HG03097 (cell line): ENCODE results near the gene TMEM239.
"Not testable (repeated sequence)": the region's sequence is repeated elsewhere in the genome, so short reads cannot be mapped to it uniquely, and the experiment has no call there.

ENCODE experiments used
- ATAC-seq: cut with Tn5 transposase; IDR thresholded peaks from one replicate; pipeline ENCODE4 v1.9.1; 2021; ENCODE audit not compliant: unreplicated experiment, low FRiP score

TMEM239 gene

DNA sequence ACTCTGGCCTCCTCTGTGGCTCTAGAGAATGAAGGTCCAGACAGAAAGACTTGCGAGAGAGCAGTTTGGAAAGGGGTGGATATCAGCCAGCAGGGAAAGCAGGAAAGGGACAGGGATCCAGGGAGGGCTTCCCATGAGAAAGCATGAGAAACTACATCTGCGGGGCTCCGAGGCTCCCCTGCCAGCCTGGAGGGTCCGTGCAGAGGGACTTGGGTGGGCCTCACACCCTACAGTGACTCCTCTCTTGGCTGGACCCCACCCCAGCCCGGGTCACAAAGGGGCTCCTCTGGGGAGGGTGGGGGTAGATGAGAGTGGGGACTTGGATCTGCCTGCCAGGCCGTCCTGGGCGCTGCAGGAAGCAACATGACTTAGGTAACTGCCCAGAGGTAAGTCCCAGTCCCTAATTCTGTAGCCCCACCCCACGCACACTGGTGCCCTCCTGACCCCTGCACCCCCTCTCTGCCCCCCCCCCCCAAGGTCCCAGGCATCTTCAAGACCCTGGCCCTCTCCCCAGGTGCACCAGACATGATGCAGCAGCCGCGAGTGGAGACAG is at the start of gene TMEM239:
TMEM239 (plus strand) TSS at position 335 of the 553 bp plus-strand sequence; CDS start at position 526, 191 bp downstream.
- no peak for ATAC-seq

DNA sequence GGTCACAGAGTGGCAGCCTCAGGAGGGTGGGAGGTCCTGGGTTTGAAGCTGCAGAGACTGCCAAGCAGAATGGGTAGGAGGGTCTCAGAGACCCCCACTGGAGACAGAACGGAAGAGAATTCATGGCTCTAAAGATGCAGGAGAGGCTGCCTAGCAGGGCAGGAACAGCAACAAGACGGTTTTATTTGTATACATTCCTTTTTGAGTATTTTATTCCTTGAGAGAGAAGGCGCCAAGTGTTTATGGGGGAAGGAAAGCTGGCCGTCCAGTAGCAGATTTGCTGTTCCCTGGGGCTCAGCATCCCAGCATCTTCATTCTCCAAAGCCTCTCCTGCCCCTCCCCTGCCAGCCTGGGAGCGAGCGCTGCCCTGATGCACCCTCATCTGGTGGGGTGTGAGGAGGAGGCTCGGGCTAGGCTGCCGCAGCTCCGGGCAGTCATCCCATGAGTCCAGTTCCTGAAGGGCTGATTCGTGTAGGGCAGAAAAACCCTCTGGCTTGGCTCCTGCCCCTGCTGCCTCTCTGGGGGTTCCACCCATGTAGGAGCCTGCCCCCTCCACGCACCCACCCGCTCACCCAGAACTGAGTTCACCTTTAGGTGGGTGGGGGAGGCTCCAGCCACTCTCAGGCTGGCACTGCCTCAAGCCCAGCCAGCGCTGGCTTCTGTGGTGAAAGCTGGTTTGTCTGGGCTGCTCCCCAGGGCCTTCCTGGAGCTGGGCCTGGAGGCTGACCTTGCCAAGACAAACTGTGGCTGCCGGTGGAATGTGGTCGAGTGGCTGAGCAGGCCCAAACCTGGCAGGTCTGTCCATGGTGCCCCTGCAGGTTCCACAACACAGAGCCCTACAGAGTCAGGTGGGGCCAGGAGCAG is 48.2 kb upstream of the TMEM239 start:
- ATAC-seq = no peak

DNA sequence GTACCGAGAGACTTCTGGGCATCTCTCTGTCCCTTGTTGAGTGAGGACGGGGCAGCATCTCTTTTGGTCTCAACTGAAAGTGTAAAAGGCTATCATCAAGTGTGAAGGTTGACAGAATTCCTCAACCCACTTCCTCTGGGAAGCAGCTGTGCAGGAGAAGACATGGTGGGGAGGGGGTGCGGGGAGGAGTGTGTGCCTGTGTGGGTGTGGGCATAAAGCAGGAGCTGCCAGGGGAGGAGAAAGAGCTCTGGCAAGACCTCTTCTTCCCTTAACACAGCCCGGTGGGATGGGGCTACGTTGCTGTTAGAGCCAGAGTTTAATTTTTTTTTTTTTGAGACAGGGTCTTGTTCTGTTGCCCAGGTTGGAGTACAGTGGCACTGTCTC is 47.5 kb upstream of the TMEM239 start:
- no peak for ATAC-seq

DNA sequence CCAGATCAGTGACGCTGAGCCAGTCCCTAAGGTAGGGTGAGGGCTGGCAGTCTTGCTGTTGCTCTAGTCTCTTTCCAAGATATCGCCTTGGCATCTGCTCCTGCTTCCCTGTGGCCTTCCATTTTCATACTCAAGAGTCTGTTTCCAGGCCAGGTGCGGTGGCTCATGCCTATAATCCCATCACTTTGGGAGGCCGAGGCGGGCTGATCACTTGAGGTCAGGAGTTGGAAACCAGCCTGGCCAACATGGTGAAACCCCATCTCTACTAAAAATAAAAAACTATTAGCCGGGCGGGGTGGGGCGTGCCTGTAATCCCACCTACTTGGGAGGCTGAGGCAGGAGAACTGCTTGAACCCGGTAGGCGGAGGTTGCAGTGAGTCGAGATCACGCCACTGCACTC is 46.1 kb upstream of the TMEM239 start:
- not testable (repeated sequence) for ATAC-seq

DNA sequence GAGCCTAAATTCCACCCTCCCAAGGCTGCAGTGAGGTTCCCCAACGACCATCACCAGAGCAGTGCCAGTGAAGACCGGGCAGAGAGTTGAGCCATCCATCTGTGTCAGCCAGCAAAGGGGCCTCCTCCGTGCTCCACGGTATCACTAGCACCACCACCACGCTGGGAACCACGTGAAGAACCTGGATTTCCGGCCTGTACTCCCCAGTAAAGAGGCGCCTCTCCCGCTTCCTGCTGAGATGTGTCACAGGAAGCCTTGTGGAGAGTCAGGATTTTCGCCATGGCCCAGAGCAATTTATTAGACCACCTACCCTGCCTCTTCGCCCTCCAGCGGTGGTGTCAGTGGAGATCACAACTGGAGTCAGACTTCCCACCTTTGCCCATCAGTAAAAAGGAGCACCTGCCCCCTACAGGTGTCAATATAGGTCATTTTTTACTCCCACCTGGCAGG is 44.5 kb upstream of the TMEM239 start:
- ATAC-seq = no peak

DNA sequence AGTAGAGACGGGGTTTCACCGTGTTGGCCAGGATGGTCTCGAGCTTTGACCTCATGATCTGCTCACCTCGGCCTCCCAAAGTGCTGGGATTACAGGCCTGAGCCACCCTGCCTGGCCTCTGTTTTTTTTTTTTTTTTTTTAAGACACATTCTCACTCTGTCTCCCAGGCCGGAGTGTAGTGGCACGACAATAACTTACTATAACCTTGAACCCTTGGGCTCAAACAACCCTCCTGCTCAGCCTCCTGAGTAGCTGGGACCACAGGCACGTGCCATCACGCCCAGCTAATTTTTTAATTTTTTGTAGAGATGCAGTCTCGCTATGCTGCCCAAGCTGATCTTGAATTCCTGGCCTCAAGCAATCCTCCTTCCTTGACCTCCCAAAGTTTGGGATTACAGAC is 42.4 kb upstream of the TMEM239 start:
- no peak for ATAC-seq

- no peak for ATAC-seq
Observed at GRCh38 chr20:2775139-2775538, 41.0 kb upstream of the TMEM239 start.

GRCh38 chr20:2778602-2779321 is 37.4 kb upstream of the TMEM239 start:
- no peak for ATAC-seq

GRCh38 chr20:2780948-2781347 is 35.2 kb upstream of the TMEM239 start:
- no peak for ATAC-seq

GRCh38 chr20:2783908-2784566 is 32.1 kb upstream of the TMEM239 start:
- no peak for ATAC-seq

GRCh38 chr20:2793471-2793870 is 22.7 kb upstream of the TMEM239 start:
- no peak for ATAC-seq

DNA sequence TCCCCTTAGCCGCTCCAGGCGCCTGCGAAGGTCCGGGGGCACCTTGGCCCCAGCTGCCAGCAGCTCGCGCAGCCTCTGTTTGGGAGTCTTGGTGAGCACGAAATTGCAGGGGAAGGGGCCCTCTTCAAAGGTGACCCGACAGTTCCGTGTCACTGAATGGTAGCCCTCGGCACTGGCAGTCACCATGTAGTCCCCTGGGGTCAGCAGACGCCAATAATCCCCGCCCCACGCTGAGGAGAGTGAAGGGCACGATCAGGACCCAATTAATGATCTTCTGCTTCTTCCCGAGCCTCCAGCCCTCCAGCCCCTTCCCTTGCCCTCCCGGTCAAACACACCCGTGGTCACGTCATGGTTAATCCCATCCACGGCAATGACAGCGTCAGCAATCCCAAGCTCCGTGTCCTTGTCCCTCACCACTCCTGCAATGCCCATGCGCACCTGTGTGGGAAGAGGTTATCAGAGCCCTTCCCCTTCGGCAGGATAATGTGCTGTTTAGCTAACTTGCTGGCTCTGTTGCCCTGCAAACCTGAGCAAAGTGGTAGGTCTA is 21.9 kb upstream of the TMEM239 start:
- no peak for ATAC-seq

DNA sequence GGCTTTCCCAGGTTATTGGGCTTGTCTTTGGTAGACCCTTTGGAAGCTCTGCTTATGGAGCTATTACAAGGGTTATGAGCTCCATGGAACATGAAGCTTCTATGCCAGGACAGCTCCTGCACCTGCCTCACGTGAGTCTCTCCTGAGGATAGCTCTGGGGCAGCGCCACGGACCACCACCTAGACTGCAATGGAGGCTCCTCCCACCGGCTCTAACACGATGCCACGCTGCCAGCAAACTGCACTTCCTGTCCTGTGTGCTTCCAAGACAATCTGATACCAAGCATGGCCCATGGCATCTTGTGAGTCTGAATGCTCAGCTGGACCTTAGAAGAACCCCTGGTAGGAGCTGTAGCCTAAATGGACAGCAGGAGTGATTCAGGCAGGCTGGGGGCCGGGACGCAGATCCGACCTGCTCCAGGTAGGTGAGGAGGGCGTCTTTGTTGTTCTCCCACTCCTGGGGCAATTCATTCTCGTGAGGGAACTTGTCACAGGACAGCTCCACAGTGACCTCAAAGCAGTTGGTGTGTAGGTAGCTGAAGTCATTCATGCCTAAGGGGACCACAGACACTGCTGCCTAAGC is 21.2 kb upstream of the TMEM239 start:
- no peak for ATAC-seq

DNA sequence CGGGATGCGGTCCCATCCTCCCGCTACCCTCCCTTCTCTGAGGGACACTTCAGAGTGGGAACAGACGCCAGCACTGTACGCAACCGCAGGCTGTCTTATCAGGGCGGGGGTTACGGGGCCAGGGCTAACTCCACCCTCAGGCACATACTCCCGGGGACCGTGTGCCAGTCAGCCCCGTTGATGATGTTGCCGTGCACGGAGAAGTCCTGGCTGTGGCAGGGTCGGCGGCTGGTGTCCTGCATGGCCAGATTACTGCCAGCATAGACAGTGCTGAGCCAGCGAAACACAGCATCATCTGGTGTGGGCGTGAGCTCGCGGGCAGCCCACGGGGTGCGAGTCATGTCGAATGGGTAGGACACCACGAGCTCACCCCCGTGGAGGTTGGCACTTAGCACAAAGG is 20.7 kb upstream of the TMEM239 start:
- no peak for ATAC-seq

DNA sequence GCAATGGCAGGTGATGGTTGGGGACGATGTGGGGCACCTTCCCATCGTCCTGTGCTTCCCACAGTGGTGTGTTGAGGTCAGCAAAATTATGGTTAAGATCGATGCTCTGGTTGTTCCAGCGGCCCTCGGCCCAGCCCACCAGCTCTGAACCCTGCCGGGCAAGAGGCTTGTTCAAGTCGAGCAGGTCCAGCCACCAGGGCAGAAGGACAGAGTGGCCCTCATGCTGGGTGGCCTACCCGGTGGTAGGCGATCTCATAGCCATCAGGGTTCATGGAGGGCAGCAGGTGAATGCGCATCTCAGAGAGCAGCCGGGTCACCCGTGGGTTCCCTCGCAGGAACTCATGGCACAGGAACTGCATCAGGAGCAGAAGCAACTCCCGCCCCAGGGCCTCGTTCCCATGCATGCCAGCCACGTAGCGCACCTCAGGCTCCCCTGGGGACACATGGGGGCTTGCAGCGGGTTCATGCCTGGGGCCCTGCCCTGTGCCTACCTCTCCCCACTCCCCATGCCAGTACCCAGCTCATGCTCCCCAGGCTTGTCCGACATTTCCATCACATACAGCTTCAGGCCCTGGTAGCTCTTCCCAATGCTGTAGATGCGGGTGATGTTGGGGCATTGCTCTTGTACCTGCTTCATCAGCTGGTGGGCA is 20.0 kb upstream of the TMEM239 start:
- ATAC-seq = no peak

- no peak for ATAC-seq
Observed at GRCh38 chr20:2797136-2797983, 18.8 kb upstream of the TMEM239 start.

DNA sequence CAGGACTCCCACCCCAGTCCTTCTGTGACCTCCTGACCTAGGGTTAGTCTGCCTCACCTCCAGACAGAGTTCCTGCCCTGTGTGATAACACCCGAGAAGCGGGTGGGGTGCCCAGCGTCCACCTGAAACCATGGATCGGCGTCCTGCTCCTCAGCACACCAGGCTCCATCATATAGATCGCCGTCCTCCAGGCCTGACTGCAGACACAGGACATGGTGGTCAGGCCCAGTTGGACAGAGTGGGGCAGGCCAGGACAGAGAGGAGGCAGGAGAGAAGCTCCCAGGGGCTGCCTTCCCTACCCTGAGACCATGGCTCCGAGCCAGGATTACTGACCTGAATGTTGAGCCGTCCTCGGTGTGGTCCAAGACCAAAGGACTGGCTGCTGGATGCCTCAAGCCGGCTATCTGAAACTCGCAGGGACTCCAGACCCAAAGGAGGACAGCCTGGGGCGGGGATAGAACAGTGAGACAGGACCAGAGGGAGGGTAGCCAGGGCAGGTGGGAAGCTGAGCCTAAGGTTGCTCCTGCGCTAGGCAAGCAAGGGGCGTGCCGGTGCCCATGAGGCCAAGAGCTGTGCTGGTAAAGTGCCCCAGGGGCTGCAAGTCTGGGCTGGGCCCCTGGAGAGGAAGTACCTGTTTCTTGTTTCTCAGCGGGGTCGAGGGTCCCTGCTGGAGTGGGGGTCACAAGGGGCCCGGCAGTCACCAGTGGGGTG is 17.9 kb upstream of the TMEM239 start:
- ATAC-seq = no peak

DNA sequence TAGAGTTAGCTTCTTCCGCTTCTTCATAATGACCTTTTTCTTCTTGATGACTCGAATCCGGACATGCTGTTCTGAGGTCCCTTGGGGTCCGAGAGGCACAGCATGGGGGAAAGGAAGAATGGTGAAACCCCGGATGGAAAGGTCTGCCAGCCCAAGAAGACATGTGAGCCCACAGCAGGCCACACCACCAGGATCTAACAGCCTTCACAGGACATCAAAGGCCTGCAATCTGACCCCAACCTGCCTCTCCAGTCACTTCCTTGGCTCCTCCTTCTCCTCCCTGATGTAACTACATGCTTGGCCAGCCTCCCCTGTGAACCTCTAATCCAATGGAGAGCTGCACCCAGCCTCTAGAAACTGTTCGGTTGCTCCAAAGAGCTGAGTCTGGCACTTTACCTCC is 17.4 kb upstream of the TMEM239 start:
- ATAC-seq = no peak
